HuH-7.5 (cell line): ENCODE measurements around the gene TTC32.
A peak's percentile ranks its signal among the peaks of the same experiment; 100 is the strongest.
"Not testable (repeated sequence)": the region's sequence is repeated elsewhere in the genome, so short reads cannot be mapped to it uniquely, and the experiment has no call there.

ENCODE experiments used
- DNase-seq: peaks from one replicate; pipeline ENCODE4 v3.0.0; 2011; ENCODE audit warnings: low spot score

Gene TTC32

GRCh38 chr2:19901442-19902215, at the start of gene TTC32:
TTC32 (minus strand) TSS chr2:19901983; CDS start chr2:19901854, 129 bp downstream.
- peak; percentile 78 for DNase-seq

- no peak for DNase-seq
Measured at GRCh38 chr2:19949071-19949470, 47.3 kb upstream of the TTC32 start.

- no peak for DNase-seq
Measured at GRCh38 chr2:19947184-19947940, 45.6 kb upstream of the TTC32 start.

- DNase-seq, result no peak
Measured at GRCh38 chr2:19944205-19944845, 42.5 kb upstream of the TTC32 start.

GRCh38 chr2:19943189-19943588, 41.4 kb upstream of the TTC32 start:
- DNase-seq, result no peak

- no peak for DNase-seq
Measured at GRCh38 chr2:19942199-19942598, 40.4 kb upstream of the TTC32 start.

- no peak for DNase-seq
Measured at GRCh38 chr2:19937004-19937403, 35.2 kb upstream of the TTC32 start.

GRCh38 chr2:19936203-19936602, 34.4 kb upstream of the TTC32 start:
- no peak for DNase-seq

- DNase-seq, result peak; percentile 18
Measured at GRCh38 chr2:19933351-19933981, 31.7 kb upstream of the TTC32 start.

- DNase-seq, result no peak
Measured at GRCh38 chr2:19932928-19933327, 31.1 kb upstream of the TTC32 start.

- DNase-seq, result no peak
Measured at GRCh38 chr2:19929226-19929625, 27.4 kb upstream of the TTC32 start.

- DNase-seq, result not testable (repeated sequence)
Measured at GRCh38 chr2:19927816-19928215, 26.0 kb upstream of the TTC32 start.

GRCh38 chr2:19924526-19924925, 22.7 kb upstream of the TTC32 start:
- DNase-seq, result not testable (repeated sequence)

- not testable (repeated sequence) for DNase-seq
Measured at GRCh38 chr2:19922188-19922587, 20.4 kb upstream of the TTC32 start.

GRCh38 chr2:19916385-19916950, 14.7 kb upstream of the TTC32 start:
- DNase-seq, result no peak

GRCh38 chr2:19914266-19914975, 12.6 kb upstream of the TTC32 start:
- DNase-seq, result no peak

GRCh38 chr2:19911808-19912509, 10.2 kb upstream of the TTC32 start:
- no peak for DNase-seq

- no peak for DNase-seq
Measured at GRCh38 chr2:19902216-19902740, 495 bp upstream of the TTC32 start.

- DNase-seq, result no peak
Measured at GRCh38 chr2:19900931-19901441, 797 bp downstream of the TTC32 start.
